PC-9 (cell line): ENCODE data around the gene SLC26A2. TPM values are rescaled to one million over a fixed set of nuclear protein-coding genes. Genes with fewer than 3 reads are reported as not detected.

Source experiments
- BruUV-seq: library from RNA; stranded (reverse); fragments of 400-500 nt; replicated peaks from 2 replicates; lab custom pipeline; 2021; lab: Mats Ljungman, UMichigan
- CTCF ChIA-PET: fragments of 300-600 bp; sonication (Branson Sonifier 250); formaldehyde crosslinking; loops from one replicate; lab custom pipeline; 2022; ENCODE audit warnings: antibody characterized with exemption; lab: Charles Lee
- POLR2A ChIA-PET: fragments of 300-600 bp; sonication (Branson Sonifier 250); formaldehyde crosslinking; loops from one replicate; lab custom pipeline; 2022; ENCODE audit warnings: antibody characterized with exemption; ENCODE audit not compliant: unreplicated experiment; lab: Charles Lee
- DNase-seq, 2 experiments: peaks; one replicate each; pipeline versions ENCODE4 v3.0.0 to v3.0.0-alpha.2; 2015 to 2022; ENCODE audit warnings: mixed read lengths in 1 of 2
- H2AFZ ChIP-seq: fragments of 200-600 bp; sonication (generic); 2 replicates; pipeline ENCODE4 v1.8.1; 2017; ENCODE audit warnings: antibody characterized with exemption
- H3F3A ChIP-seq: fragments of 200-600 bp; sonication (generic); 2 replicates; pipeline ENCODE4 v1.8.1; 2017; ENCODE audit warnings: antibody characterized with exemption, mild to moderate bottlenecking, low read depth; ENCODE audit not compliant: insufficient read depth
- H3K27ac ChIP-seq: fragments of 200-600 bp; sonication (generic); 2 replicates; pipeline ENCODE4 v1.6.1; 2016; ENCODE audit warnings: mixed run types
- H3K27me3 ChIP-seq: fragments of 200-600 bp; sonication (generic); 2 replicates; pipeline ENCODE4 v1.6.1; 2016; ENCODE audit warnings: low read depth, mixed run types; ENCODE audit not compliant: insufficient read depth
- H3K36me3 ChIP-seq: fragments of 200-600 bp; sonication (generic); 2 replicates; pipeline ENCODE4 v1.6.1; 2016; ENCODE audit warnings: low read depth, mixed run types
- H3K4me1 ChIP-seq: fragments of 200-600 bp; sonication (generic); replicated peaks from 2 replicates; pipeline ENCODE4 v1.6.1; 2016; ENCODE audit warnings: mixed run types; ENCODE audit not compliant: insufficient read depth
- H3K4me2 ChIP-seq: fragments of 200-600 bp; sonication (generic); 2 replicates; pipeline ENCODE4 v1.6.1; 2017; ENCODE audit warnings: mixed run types
- H3K4me3 ChIP-seq: fragments of 200-600 bp; sonication (generic); 2 replicates; pipeline ENCODE4 v1.6.1; 2016; ENCODE audit warnings: mixed run types
- H3K79me2 ChIP-seq: fragments of 200-600 bp; sonication (generic); 2 replicates; pipeline ENCODE4 v1.6.1; 2017; ENCODE audit warnings: low read depth, mixed run types
- H3K9me2 ChIP-seq: fragments of 200-600 bp; sonication (generic); 2 replicates; pipeline ENCODE4 v1.8.1; 2017; ENCODE audit warnings: mild to moderate bottlenecking; ENCODE audit not compliant: insufficient read depth
- H3K9me3 ChIP-seq: fragments of 200-600 bp; sonication (generic); 2 replicates; pipeline ENCODE4 v1.8.1; 2016; ENCODE audit warnings: low read depth; ENCODE audit not compliant: insufficient read depth
- H4K20me1 ChIP-seq: fragments of 200-600 bp; sonication (generic); 2 replicates; pipeline ENCODE4 v1.8.1; 2017; ENCODE audit not compliant: insufficient read depth
- CTCF ChIP-seq: fragments of 200-600 bp; sonication (generic); conservative IDR thresholded peaks from 2 replicates; pipeline ENCODE4 v1.6.1; 2017; ENCODE audit warnings: mixed run types, antibody characterized with exemption, mild to moderate bottlenecking, moderate library complexity
- EZH2 ChIP-seq: fragments of 200-600 bp; sonication (generic); IDR thresholded peaks from 2 replicates; pipeline ENCODE4 v1.8.0; 2017; ENCODE audit warnings: antibody characterized with exemption, low read depth
- intact Hi-C: fragments of 100-400 bp; cut with micrococcal nuclease; formaldehyde crosslinking; loops from one replicate; pipeline ENCODE4 v1.10.0; 2022; ENCODE audit not compliant: unreplicated experiment
- total RNA-seq: library from RNA; stranded (reverse); gene quantifications from 2 replicates; pipeline ENCODE4 v1.2.3, GENCODE V29; 2021

SLC26A2 gene
- total RNA-seq, 1 experiment from 2014 or later, result 13.5 TPM

GRCh38 chr5:149969181-149969930 lies 8.8 kb downstream of the SLC26A2 start:
- H3K79me2 ChIP-seq, result no peaks in the 10 kb centered on the region

GRCh38 chr5:149975409-149975808 lies 14.9 kb downstream of the SLC26A2 start:
- Histone ChIP-seq H3K79me2 (no peaks in the 10 kb centered on the region), H4K20me1 (no peaks in the 10 kb centered on the region), H3K27me3 (no peaks in the 10 kb centered on the region), H2AFZ (no peak overlapping the region), H3K9me3 (no peaks in the 10 kb centered on the region; the same call in 1 of the 2 replicates), H3K4me1 (no peaks in the 10 kb centered on the region; the same call in 1 of the 2 replicates), H3K4me2 (no peak overlapping the region), H3F3A (no peaks in the 10 kb centered on the region; the same call in 1 of the 2 replicates), H3K4me3 (no peak overlapping the region), H3K27ac (no peak overlapping the region), H3K9me2 (0 out of 2 replicates have a peak, but pooled peaks cover 4% of the 10 kb centered on the region), H3K36me3 (0 out of 2 replicates have a peak, but pooled peaks cover 4% of the 10 kb centered on the region)
- DNase-seq, result no peak
- POLR2A ChIA-PET, result interaction anchor here (0.6 kb wide), 1 partner anchor 39 kb away, joined by 4 read pairs; no protein-coding TSS in a partner anchor
- no TSS peak for BruUV-seq
- intact Hi-C loops, result no loop called here
- CTCF ChIA-PET, result interaction anchor here (0.6 to 0.7 kb wide), 2 partner anchors 9 to 23 kb away, joined by 3 to 12 read pairs; no protein-coding TSS in a partner anchor
- TF ChIP-seq CTCF (no peak), EZH2 (no peak)

More at GRCh38 chr5:149969181-149969930, 8.8 kb downstream of the SLC26A2 start:
- ChIA-PET CTCF (no interaction called here), POLR2A (no interaction called here)
- no peak for TF ChIP-seq CTCF
- TF ChIP-seq EZH2, result no peak
- Histone ChIP-seq H3K9me3 (no peaks in the 10 kb centered on the region; the same call in 1 of the 2 replicates), H2AFZ (no peak overlapping the region), H3K36me3 (no peaks in the 10 kb centered on the region), H3K27me3 (no peaks in the 10 kb centered on the region), H3F3A (no peaks in the 10 kb centered on the region), H3K9me2 (0 out of 2 replicates have a peak, but pooled peaks cover 4% of the 10 kb centered on the region), H3K27ac (no peak overlapping the region), H4K20me1 (no peaks in the 10 kb centered on the region), H3K4me2 (no peak overlapping the region), H3K4me1 (no peaks in the 10 kb centered on the region), H3K4me3 (no peak overlapping the region)
- intact Hi-C loops, result loop anchor here (10.0 kb wide), 1 partner anchor 335 kb away; no protein-coding TSS in a partner anchor
- BruUV-seq, result no TSS peak
- DNase-seq, result no peak

- BruUV-seq, result no TSS peak
- Histone ChIP-seq H3K27ac (no peak overlapping the region), H3K4me2 (no peak overlapping the region), H3K9me2 (no peaks in the 10 kb centered on the region), H3K36me3 (0 out of 2 replicates have a peak, but pooled peaks cover 4% of the 10 kb centered on the region), H3K79me2 (no peaks in the 10 kb centered on the region), H2AFZ (no peak overlapping the region), H3K4me1 (no peaks in the 10 kb centered on the region; the same call in 1 of the 2 replicates), H3K27me3 (no peaks in the 10 kb centered on the region), H3K9me3 (no peaks in the 10 kb centered on the region), H3K4me3 (no peak overlapping the region), H4K20me1 (no peaks in the 10 kb centered on the region), H3F3A (no peaks in the 10 kb centered on the region; the same call in 1 of the 2 replicates)
- no peak for DNase-seq
- TF ChIP-seq CTCF, result no peak
- TF ChIP-seq EZH2, result no peak
- intact Hi-C loops, result no loop called here
- POLR2A ChIA-PET, result no interaction called here
- CTCF ChIA-PET, result no interaction called here
Observed at GRCh38 chr5:149979896-149980295, 19.3 kb downstream of the SLC26A2 start.
